HEK293 (cell line): Measurements from ENCODE around the gene MTMR1.

Experiments used
- HOXC10 ChIP-seq: sonication (generic); formaldehyde crosslinking; IDR thresholded peaks from 2 replicates; pipeline ENCODE4 v1.8.1; 2023; ENCODE audit warnings: mild to moderate bottlenecking, missing genetic modification reagents
- HOXD13 ChIP-seq: sonication (generic); formaldehyde crosslinking; IDR thresholded peaks from 2 replicates; pipeline ENCODE4 v1.8.0; 2022; ENCODE audit warnings: missing genetic modification reagents, borderline replicate concordance
- KLF7 ChIP-seq: fragments of 450-650 bp; formaldehyde crosslinking; IDR thresholded peaks from 2 replicates; pipeline ENCODE4 v1.5.1; 2016; ENCODE audit warnings: missing biosample characterization, missing genetic modification characterization, borderline replicate concordance
- KLF9 ChIP-seq: fragments of 450-650 bp; formaldehyde crosslinking; IDR thresholded peaks from 2 replicates; pipeline ENCODE4 v1.5.1; 2016; ENCODE audit warnings: missing biosample characterization, missing genetic modification characterization, low read depth
- MEIS1 ChIP-seq: sonication (generic); formaldehyde crosslinking; IDR thresholded peaks from 2 replicates; pipeline ENCODE4 v1.8.1; 2022; ENCODE audit warnings: missing genetic modification reagents, mild to moderate bottlenecking, borderline replicate concordance
- MYNN ChIP-seq: fragments of 450-650 bp; formaldehyde crosslinking; IDR thresholded peaks from 2 replicates; pipeline ENCODE4 v1.5.1; 2016; ENCODE audit warnings: missing biosample characterization, missing genetic modification characterization, borderline replicate concordance
- SCRT1 ChIP-seq: fragments of 450-650 bp; formaldehyde crosslinking; IDR thresholded peaks from 2 replicates; pipeline ENCODE4 v1.5.1; 2016; ENCODE audit warnings: missing biosample characterization, missing genetic modification characterization, borderline replicate concordance
- SP2 ChIP-seq: fragments of 450-650 bp; formaldehyde crosslinking; IDR thresholded peaks from 2 replicates; pipeline ENCODE4 v1.5.1; 2016; ENCODE audit warnings: missing biosample characterization, missing genetic modification characterization
- SP7 ChIP-seq: fragments of 450-650 bp; formaldehyde crosslinking; IDR thresholded peaks from 2 replicates; pipeline ENCODE4 v1.5.1; 2016; ENCODE audit warnings: missing biosample characterization, missing genetic modification characterization
- TRIM28 ChIP-seq: IDR thresholded peaks from 2 replicates; pipeline ENCODE4 v1.6.1; 2011; ENCODE audit warnings: low read length, control low read depth, borderline replicate concordance
- ZBTB20 ChIP-seq: fragments of 450-650 bp; formaldehyde crosslinking; IDR thresholded peaks from 2 replicates; pipeline ENCODE4 v1.5.1; 2016; ENCODE audit warnings: missing biosample characterization, missing genetic modification characterization
- ZFP3 ChIP-seq: fragments of 450-650 bp; formaldehyde crosslinking; IDR thresholded peaks from 2 replicates; pipeline ENCODE4 v1.5.1; 2016; ENCODE audit warnings: low read depth, missing biosample characterization, missing genetic modification characterization
- ZFP41 ChIP-seq: fragments of 450-650 bp; formaldehyde crosslinking; IDR thresholded peaks from 2 replicates; pipeline ENCODE4 v1.5.1; 2016; ENCODE audit warnings: missing biosample characterization, missing genetic modification characterization, borderline replicate concordance
- ZNF140 ChIP-seq: fragments of 450-650 bp; formaldehyde crosslinking; IDR thresholded peaks from 2 replicates; pipeline ENCODE4 v1.5.1; 2016; ENCODE audit warnings: missing biosample characterization, missing genetic modification characterization
- ZNF223 ChIP-seq: fragments of 450-650 bp; formaldehyde crosslinking; IDR thresholded peaks from 2 replicates; pipeline ENCODE4 v1.5.1; 2016; ENCODE audit warnings: missing biosample characterization, missing genetic modification characterization
- ZNF239 ChIP-seq: fragments of 450-650 bp; formaldehyde crosslinking; IDR thresholded peaks from 2 replicates; pipeline ENCODE4 v1.5.1; 2016; ENCODE audit warnings: missing biosample characterization, missing genetic modification characterization
- ZNF335 ChIP-seq: fragments of 450-650 bp; formaldehyde crosslinking; conservative IDR thresholded peaks from 2 replicates; pipeline ENCODE4 v1.5.1; 2016; ENCODE audit warnings: missing biosample characterization, missing genetic modification characterization
- ZNF366 ChIP-seq: fragments of 450-650 bp; formaldehyde crosslinking; conservative IDR thresholded peaks from 2 replicates; pipeline ENCODE4 v1.5.1; 2016; ENCODE audit warnings: missing biosample characterization, missing genetic modification characterization
- ZNF391 ChIP-seq: fragments of 450-650 bp; formaldehyde crosslinking; IDR thresholded peaks from 2 replicates; pipeline ENCODE4 v1.5.1; 2016; ENCODE audit warnings: low read depth, missing biosample characterization, missing genetic modification characterization, borderline replicate concordance
- ZNF426 ChIP-seq: fragments of 450-650 bp; formaldehyde crosslinking; IDR thresholded peaks from 2 replicates; pipeline ENCODE4 v1.5.1; 2017; ENCODE audit warnings: missing biosample characterization, missing genetic modification characterization, mild to moderate bottlenecking, inconsistent platforms, moderate library complexity
- ZNF48 ChIP-seq: fragments of 450-650 bp; formaldehyde crosslinking; IDR thresholded peaks from 2 replicates; pipeline ENCODE4 v1.5.1; 2016; ENCODE audit warnings: missing biosample characterization, missing genetic modification characterization
- ZNF548 ChIP-seq: fragments of 450-650 bp; formaldehyde crosslinking; IDR thresholded peaks from 2 replicates; pipeline ENCODE4 v1.5.1; 2016; ENCODE audit warnings: missing biosample characterization, missing genetic modification characterization
- ZNF624 ChIP-seq: fragments of 450-650 bp; formaldehyde crosslinking; IDR thresholded peaks from 2 replicates; pipeline ENCODE4 v1.5.1; 2017; ENCODE audit warnings: missing biosample characterization, missing genetic modification characterization
- ZNF658 ChIP-seq: fragments of 450-650 bp; formaldehyde crosslinking; IDR thresholded peaks from 2 replicates; pipeline ENCODE4; 2016; ENCODE audit warnings: missing biosample characterization, missing genetic modification characterization
- ZNF664 ChIP-seq: fragments of 450-650 bp; formaldehyde crosslinking; IDR thresholded peaks from 2 replicates; pipeline ENCODE4 v1.5.1; 2016; ENCODE audit warnings: missing biosample characterization, missing genetic modification characterization
- ZNF670 ChIP-seq: fragments of 450-650 bp; formaldehyde crosslinking; IDR thresholded peaks from 2 replicates; pipeline ENCODE4 v1.5.1; 2016; ENCODE audit warnings: missing biosample characterization, missing genetic modification characterization, low read depth
- ZNF677 ChIP-seq: fragments of 450-650 bp; IDR thresholded peaks from 2 replicates; pipeline ENCODE4 v1.5.0; 2018; ENCODE audit warnings: missing biosample characterization, mild to moderate bottlenecking, missing genetic modification characterization, moderate library complexity
- ZNF785 ChIP-seq: fragments of 450-650 bp; formaldehyde crosslinking; IDR thresholded peaks from 2 replicates; pipeline ENCODE4 v1.5.1; 2016; ENCODE audit warnings: missing biosample characterization, missing genetic modification characterization
- ZSCAN23 ChIP-seq: fragments of 450-650 bp; formaldehyde crosslinking; IDR thresholded peaks from 2 replicates; pipeline ENCODE4 v1.5.1; 2016; ENCODE audit warnings: missing biosample characterization, missing genetic modification characterization
- TF ChIP-seq, protein P1 (sequence below): fragments of 450-650 bp; formaldehyde crosslinking; IDR thresholded peaks from 2 replicates; pipeline ENCODE4 v1.5.1; 2016; ENCODE audit warnings: missing biosample characterization, missing genetic modification characterization
- TF ChIP-seq, protein P2 (sequence below): fragments of 450-650 bp; formaldehyde crosslinking; IDR thresholded peaks from 2 replicates; pipeline ENCODE4 v1.5.1; 2016; ENCODE audit warnings: missing biosample characterization, missing genetic modification characterization
- TF ChIP-seq, protein P3 (sequence below): fragments of 450-650 bp; formaldehyde crosslinking; IDR thresholded peaks from 2 replicates; pipeline ENCODE4 v1.5.1; 2016; ENCODE audit warnings: missing biosample characterization, missing genetic modification characterization
- TF ChIP-seq, protein P4 (sequence below): fragments of 450-650 bp; formaldehyde crosslinking; conservative IDR thresholded peaks from 2 replicates; pipeline ENCODE4 v1.5.1; 2016; ENCODE audit warnings: low read depth, missing biosample characterization, missing genetic modification characterization

Gene MTMR1

DNA sequence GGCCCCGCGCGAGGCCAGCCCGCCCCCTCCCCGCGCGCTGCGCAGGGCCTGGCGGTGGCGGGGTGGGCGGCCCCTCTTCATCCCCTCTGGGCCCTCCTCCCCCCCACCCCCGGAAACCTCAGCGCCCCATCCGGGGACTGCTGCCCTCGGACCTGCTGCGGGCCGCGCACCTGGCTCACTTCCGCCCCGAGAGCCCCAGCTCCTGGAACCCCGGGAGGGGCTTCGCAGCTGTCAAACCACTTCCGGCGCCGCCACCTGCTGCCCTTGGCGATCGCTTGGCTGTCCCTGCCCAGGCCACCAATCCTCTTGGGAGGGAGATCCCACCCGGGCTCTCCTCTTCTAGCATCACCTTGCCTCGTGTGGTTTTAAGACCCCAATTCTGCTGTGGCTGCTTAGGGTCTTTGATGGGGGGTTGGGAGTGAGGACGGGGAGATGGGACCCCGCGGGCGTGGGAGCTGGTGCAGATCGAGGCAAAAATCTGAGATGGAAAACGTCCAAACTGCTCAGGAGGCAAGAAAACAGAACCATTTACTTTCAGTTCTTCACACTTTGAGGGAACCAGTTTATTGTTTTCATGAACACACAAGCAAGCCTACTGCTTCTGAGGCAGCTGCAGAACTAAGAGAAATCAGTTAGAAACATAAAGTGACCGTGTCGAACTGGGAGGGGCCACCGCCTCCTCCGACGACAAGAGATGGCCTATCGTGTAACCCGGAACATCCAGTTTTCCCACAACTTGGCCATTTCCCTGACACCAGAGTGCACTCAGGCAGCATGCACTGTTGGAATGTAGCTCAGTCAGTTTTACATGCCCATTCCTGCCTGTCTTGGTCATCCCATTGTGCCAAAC is 754 bp downstream of the MTMR1 start (continued):
- TF ChIP-seq, protein P1, sequence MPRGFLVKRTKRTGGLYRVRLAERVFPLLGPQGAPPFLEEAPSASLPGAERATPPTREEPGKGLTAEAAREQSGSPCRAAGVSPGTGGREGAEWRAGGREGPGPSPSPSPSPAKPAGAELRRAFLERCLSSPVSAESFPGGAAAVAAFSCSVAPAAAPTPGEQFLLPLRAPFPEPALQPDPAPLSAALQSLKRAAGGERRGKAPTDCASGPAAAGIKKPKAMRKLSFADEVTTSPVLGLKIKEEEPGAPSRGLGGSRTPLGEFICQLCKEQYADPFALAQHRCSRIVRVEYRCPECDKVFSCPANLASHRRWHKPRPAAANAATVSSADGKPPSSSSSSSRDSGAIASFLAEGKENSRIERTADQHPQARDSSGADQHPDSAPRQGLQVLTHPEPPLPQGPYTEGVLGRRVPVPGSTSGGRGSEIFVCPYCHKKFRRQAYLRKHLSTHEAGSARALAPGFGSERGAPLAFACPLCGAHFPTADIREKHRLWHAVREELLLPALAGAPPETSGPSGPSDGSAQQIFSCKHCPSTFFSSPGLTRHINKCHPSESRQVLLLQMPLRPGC (tag by site-specific recombination) = no peak
- TF ChIP-seq ZNF624 (no peak), ZNF48 (tag by site-specific recombination) (no peak), SCRT1 (tag by site-specific recombination) (no peak; the same call in 1 of the 2 replicates), ZNF239 (tag by site-specific recombination) (no peak), ZNF391 (tag by site-specific recombination) (no peak), ZNF664 (tag by site-specific recombination) (no peak), ZNF426 (tag by site-specific recombination) (no peak), ZFP3 (tag by site-specific recombination) (no peak), ZNF140 (tag by site-specific recombination) (no peak), SP7 (tag by site-specific recombination) (peak; percentile 35), ZFP41 (no peak), ZNF658 (tag by site-specific recombination) (no peak), ZSCAN23 (tag by site-specific recombination) (no peak), MYNN (tag by site-specific recombination) (no peak), MEIS1 (no peak), ZNF677 (tag by site-specific recombination) (no peak), ZBTB20 (tag by site-specific recombination) (peak; percentile 59; the same call in 1 of the 2 replicates), ZNF223 (tag by site-specific recombination) (no peak), KLF9 (tag by site-specific recombination) (no peak), ZNF670 (tag by site-specific recombination) (no peak), HOXD13 (no peak), ZNF785 (tag by site-specific recombination) (no peak), ZNF335 (tag by site-specific recombination) (peak; percentile 81), ZNF366 (no peak), SP2 (tag by site-specific recombination) (peak; percentile 79), HOXC10 (CRISPR knock-in tag) (no peak), KLF7 (tag by site-specific recombination) (no peak), ZNF548 (tag by site-specific recombination) (no peak), TRIM28 (no peak)
- TF ChIP-seq, protein P2, sequence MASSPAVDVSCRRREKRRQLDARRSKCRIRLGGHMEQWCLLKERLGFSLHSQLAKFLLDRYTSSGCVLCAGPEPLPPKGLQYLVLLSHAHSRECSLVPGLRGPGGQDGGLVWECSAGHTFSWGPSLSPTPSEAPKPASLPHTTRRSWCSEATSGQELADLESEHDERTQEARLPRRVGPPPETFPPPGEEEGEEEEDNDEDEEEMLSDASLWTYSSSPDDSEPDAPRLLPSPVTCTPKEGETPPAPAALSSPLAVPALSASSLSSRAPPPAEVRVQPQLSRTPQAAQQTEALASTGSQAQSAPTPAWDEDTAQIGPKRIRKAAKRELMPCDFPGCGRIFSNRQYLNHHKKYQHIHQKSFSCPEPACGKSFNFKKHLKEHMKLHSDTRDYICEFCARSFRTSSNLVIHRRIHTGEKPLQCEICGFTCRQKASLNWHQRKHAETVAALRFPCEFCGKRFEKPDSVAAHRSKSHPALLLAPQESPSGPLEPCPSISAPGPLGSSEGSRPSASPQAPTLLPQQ (tag by site-specific recombination) = no peak
- TF ChIP-seq, protein P3, sequence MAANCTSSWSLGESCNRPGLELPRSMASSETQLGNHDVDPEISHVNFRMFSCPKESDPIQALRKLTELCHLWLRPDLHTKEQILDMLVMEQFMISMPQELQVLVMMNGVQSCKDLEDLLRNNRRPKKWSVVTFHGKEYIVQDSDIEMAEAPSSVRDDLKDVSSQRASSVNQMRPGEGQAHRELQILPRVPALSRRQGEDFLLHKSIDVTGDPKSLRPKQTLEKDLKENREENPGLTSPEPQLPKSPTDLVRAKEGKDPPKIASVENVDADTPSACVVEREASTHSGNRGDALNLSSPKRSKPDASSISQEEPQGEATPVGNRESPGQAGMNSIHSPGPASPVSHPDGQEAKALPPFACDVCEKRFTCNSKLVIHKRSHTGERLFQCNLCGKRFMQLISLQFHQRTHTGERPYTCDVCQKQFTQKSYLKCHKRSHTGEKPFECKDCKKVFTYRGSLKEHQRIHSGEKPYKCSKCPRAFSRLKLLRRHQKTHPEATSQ = no peak
- TF ChIP-seq, protein P4, sequence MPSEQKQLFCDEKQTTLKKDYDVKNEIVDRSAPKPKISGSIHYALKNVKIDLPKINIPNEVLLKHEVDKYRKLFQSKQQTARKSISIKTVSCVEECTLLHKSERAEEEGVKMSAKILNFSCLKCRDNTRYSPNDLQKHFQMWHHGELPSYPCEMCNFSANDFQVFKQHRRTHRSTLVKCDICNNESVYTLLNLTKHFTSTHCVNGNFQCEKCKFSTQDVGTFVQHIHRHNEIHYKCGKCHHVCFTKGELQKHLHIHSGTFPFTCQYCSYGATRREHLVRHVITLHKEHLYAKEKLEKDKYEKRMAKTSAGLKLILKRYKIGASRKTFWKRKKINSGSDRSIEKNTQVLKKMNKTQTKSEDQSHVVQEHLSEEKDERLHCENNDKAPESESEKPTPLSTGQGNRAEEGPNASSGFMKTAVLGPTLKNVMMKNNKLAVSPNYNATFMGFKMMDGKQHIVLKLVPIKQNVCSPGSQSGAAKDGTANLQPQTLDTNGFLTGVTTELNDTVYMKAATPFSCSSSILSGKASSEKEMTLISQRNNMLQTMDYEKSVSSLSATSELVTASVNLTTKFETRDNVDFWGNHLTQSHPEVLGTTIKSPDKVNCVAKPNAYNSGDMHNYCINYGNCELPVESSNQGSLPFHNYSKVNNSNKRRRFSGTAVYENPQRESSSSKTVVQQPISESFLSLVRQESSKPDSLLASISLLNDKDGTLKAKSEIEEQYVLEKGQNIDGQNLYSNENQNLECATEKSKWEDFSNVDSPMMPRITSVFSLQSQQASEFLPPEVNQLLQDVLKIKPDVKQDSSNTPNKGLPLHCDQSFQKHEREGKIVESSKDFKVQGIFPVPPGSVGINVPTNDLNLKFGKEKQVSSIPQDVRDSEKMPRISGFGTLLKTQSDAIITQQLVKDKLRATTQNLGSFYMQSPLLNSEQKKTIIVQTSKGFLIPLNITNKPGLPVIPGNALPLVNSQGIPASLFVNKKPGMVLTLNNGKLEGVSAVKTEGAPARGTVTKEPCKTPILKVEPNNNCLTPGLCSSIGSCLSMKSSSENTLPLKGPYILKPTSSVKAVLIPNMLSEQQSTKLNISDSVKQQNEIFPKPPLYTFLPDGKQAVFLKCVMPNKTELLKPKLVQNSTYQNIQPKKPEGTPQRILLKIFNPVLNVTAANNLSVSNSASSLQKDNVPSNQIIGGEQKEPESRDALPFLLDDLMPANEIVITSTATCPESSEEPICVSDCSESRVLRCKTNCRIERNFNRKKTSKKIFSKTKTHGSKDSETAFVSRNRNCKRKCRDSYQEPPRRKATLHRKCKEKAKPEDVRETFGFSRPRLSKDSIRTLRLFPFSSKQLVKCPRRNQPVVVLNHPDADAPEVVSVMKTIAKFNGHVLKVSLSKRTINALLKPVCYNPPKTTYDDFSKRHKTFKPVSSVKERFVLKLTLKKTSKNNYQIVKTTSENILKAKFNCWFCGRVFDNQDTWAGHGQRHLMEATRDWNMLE (tag by site-specific recombination) = no peak
